Osteoblast (primary cell): ENCODE data around the gene GIT1. TPM values are rescaled to one million over a fixed set of nuclear protein-coding genes. Genes with fewer than 3 reads are reported as not detected.

Experiments used
- DNase-seq: peaks from one replicate; pipeline ENCODE4 v3.0.0; 2011; ENCODE audit warnings: low spot score, mixed read lengths; ENCODE audit not compliant: insufficient read length; ENCODE audit errors: missing footprints
- H2AFZ ChIP-seq: 2 replicates; pipeline ENCODE4 v1.6.0; 2011; ENCODE audit warnings: mild to moderate bottlenecking, low read length
- H3K27ac ChIP-seq: 2 replicates; pipeline ENCODE4 v1.5.1; 2011; ENCODE audit warnings: mild to moderate bottlenecking, low read depth, low read length, moderate library complexity
- H3K27me3 ChIP-seq: 2 replicates; pipeline ENCODE4 v1.6.0; 2012; ENCODE audit warnings: mild to moderate bottlenecking, control low read depth, inconsistent platforms, low read length, moderate library complexity; ENCODE audit not compliant: insufficient read depth
- H3K36me3 ChIP-seq: 2 replicates; pipeline ENCODE4 v1.5.1; 2011; ENCODE audit warnings: mild to moderate bottlenecking, low read length, control low read depth, moderate library complexity; ENCODE audit not compliant: insufficient read depth
- H3K4me1 ChIP-seq: 2 replicates; pipeline ENCODE4 v1.5.1; 2011; ENCODE audit warnings: mild to moderate bottlenecking, low read length, control low read depth, moderate library complexity; ENCODE audit not compliant: insufficient read depth
- H3K4me2 ChIP-seq: 2 replicates; pipeline ENCODE4 v1.6.0; 2011; ENCODE audit warnings: mild to moderate bottlenecking, low read length; ENCODE audit not compliant: insufficient read depth
- H3K4me3 ChIP-seq: fragments of 200-600 bp; sonication (generic); 3 replicates; pipeline ENCODE4 v1.5.1; 2012; ENCODE audit warnings: mild to moderate bottlenecking, low read length, inconsistent platforms; ENCODE audit not compliant: insufficient read depth
- H3K79me2 ChIP-seq: 2 replicates; pipeline ENCODE4 v1.6.0; 2012; ENCODE audit warnings: mild to moderate bottlenecking, low read length, control low read depth, inconsistent platforms; ENCODE audit not compliant: insufficient read depth
- H3K9me3 ChIP-seq: 2 replicates; pipeline ENCODE4 v1.5.1; 2011; ENCODE audit warnings: low read depth, low read length, control low read depth
- H4K20me1 ChIP-seq: 2 replicates; pipeline ENCODE4 v1.6.0; 2012; ENCODE audit warnings: mild to moderate bottlenecking, low read length, control low read depth; ENCODE audit not compliant: insufficient read depth
- CTCF ChIP-seq: IDR thresholded peaks from 2 replicates; pipeline ENCODE4 v1.5.1; 2011; ENCODE audit warnings: mild to moderate bottlenecking, low read depth, low read length, moderate library complexity; ENCODE audit errors: extremely low read depth
- total RNA-seq: library from RNA; depleted of rRNA; stranded (reverse); fragments of >200 nt; gene quantifications from 2 replicates; pipeline ENCODE4 v1.2.3, GENCODE V29; 2012

GIT1 gene
- total RNA-seq, 1 donor: 34.4 TPM

DNA sequence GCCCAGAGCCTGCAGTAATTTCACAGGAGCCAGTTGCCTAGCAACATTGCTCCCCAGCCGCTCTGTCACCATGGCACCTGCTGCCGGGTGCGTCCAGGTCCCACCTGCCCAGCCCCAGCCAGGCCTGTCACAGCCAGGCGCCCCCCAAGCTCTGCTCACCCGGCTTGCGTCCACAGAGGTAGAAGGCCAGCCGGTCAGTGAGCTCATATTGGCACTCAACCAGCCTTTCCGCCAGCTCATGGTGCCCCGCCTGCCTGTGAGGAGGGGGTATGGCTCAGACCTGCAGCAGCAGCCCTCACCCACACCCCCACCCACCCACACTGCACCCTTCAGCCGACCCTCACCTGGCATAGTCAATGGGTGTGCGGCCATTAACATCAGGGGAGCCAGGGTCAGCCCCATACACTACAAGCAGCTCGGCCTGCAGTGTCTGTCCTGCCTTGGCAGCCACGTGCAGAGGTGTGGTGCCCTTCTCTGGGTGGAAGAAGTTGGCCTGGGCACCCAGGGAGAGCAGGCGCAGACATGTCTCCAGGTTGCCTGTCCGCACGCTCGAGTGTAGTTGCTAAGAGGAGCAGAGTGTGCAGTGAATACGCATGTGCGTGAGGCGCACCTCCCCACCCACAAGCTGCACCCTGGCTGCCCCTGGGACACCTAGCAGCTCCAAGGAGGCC lies 7.7 kb downstream of the GIT1 start:
- peaks cover 17% of the 10 kb centered on the region for H3K36me3 ChIP-seq
- peak; percentile 56 for DNase-seq
- H4K20me1 ChIP-seq: peaks cover 58% of the 10 kb centered on the region
- no peak overlapping the region for H3K27ac ChIP-seq
- peaks cover 57% of the 10 kb centered on the region for H3K79me2 ChIP-seq
- H3K4me2 ChIP-seq: no peak overlapping the region
- no peak overlapping the region for H3K4me3 ChIP-seq
- peaks cover 10% of the 10 kb centered on the region for H3K4me1 ChIP-seq
- H3K9me3 ChIP-seq: no peaks in the 10 kb centered on the region
- no peak overlapping the region for H2AFZ ChIP-seq
- H3K27me3 ChIP-seq: no peaks in the 10 kb centered on the region
- TF ChIP-seq CTCF: no peak

DNA sequence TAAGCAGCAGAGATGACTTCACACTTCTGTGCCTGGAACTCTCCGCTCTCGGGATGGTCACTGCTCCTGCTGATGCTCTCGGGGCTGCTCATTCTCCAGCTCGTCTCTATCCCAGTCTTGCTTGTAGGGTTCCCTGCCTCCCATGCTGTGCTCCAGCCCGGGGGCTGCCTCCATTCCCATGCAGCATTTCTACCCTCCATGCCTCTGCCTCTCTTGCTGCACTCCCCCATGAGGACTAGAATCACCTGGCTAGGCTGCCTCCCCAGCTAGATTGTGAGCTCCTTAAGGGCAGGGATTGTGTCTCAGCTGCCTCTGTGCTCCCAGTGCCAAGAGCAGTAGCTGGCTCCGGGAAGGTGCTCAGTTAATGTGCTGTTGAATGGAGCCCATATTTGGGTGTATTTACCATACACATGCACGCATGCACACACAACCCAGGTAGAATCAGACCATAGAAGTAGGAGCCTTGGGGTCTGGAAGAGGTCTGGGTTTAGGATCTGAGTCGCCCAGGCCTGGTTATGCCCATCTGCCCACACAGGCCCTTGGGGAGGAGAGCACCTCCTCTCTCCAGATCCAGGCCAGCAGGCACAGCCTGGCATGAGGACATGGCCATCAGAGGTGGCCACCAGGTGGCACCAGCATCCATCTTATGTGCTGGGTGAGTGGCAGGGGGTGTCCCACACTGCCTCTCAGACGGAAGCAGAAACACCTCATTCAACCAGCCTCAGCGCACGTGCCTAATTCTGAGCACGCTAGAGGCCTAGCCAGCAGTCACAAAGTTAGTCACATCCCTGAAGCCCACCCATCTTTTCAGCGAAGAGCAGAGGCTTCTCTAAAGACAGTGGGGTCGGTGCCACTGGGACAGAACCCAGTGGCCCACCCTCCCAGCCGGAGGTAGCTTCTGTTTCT lies 9.3 kb downstream of the GIT1 start:
- peaks cover 43% of the 10 kb centered on the region for H4K20me1 ChIP-seq

GRCh38 chr17:29578626-29579485 lies 10.6 kb downstream of the GIT1 start:
- DNase-seq: peak; percentile 77
- Histone ChIP-seq H3K36me3 (peaks cover 41% of the 10 kb centered on the region), H3K9me3 (no peaks in the 10 kb centered on the region), H3K27ac (no peak overlapping the region), H3K27me3 (no peaks in the 10 kb centered on the region), H3K79me2 (peaks cover 29% of the 10 kb centered on the region), H3K4me1 (peaks cover 10% of the 10 kb centered on the region), H2AFZ (no peak overlapping the region), H3K4me2 (no peak overlapping the region), H3K4me3 (no peak overlapping the region), H4K20me1 (peaks cover 32% of the 10 kb centered on the region)
- no peak for TF ChIP-seq CTCF

More for the DNA sequence above, 9.3 kb downstream of the GIT1 start:
- peaks cover 10% of the 10 kb centered on the region for H3K4me1 ChIP-seq
- H2AFZ ChIP-seq: no peak overlapping the region
- no peaks in the 10 kb centered on the region for H3K27me3 ChIP-seq
- peak; percentile 91 for TF ChIP-seq CTCF
- H3K36me3 ChIP-seq: peaks cover 32% of the 10 kb centered on the region
- peak overlapping the region; percentile 56 for H3K27ac ChIP-seq
- H3K4me3 ChIP-seq: no peak overlapping the region
- peaks cover 41% of the 10 kb centered on the region for H3K79me2 ChIP-seq
- no peaks in the 10 kb centered on the region for H3K9me3 ChIP-seq
- no peak overlapping the region for H3K4me2 ChIP-seq
- peak; percentile 99 for DNase-seq
